Measurements from ENCODE around the gene C1QTNF8. TPM values are rescaled to one million over a fixed set of nuclear protein-coding genes. Genes with fewer than 3 reads are reported as not detected.

The C1QTNF8 gene
- total RNA-seq, 1 donor from 2014 or later: not detected

GRCh38 chr16:1098266-1098991 lies 2.4 kb upstream of the C1QTNF8 start:
- Histone ChIP-seq H3K27me3 (ENCODE audit: insufficient read depth, low read length) (peaks cover 8% of the 10 kb centered on the region), H4K20me1 (ENCODE audit: insufficient read depth, low read length) (no peaks in the 10 kb centered on the region), H3K4me2 (ENCODE audit: low read length) (no peak overlapping the region), H3K9me3 (ENCODE audit: insufficient read depth, low read depth, low read length) (no peaks in the 10 kb centered on the region), H2AFZ (ENCODE audit: low read depth, low read length) (no peak overlapping the region), H3K27ac (ENCODE audit: low read depth, low read length) (no peak overlapping the region), H3K79me2 (ENCODE audit: insufficient read depth, low read length) (no peaks in the 10 kb centered on the region), H3K4me1 (ENCODE audit: insufficient read depth, low read length) (peaks cover 2% of the 10 kb centered on the region), H3K4me3 (ENCODE audit: insufficient read depth, low read depth, low read length) (no peak overlapping the region), H3K36me3 (ENCODE audit: insufficient read depth, low read length) (no peaks in the 10 kb centered on the region), H3K9ac (ENCODE audit: low read length) (no peak overlapping the region)
- Mint-ChIP-seq H3K4me1 (ENCODE audit: low read depth, unreplicated experiment) (no peaks in the 10 kb centered on the region), H3K27ac (ENCODE audit: unreplicated experiment) (no peak overlapping the region), H3K4me3 (ENCODE audit: unreplicated experiment) (no peak overlapping the region), H3K36me3 (ENCODE audit: low read depth, unreplicated experiment) (no peaks in the 10 kb centered on the region), H3K9me3 (ENCODE audit: unreplicated experiment) (no peaks in the 10 kb centered on the region), H3K27me3 (ENCODE audit: low read depth, unreplicated experiment) (peaks cover 3% of the 10 kb centered on the region)
- no peak for FAIRE-seq
- no peak for DNase-seq (ENCODE audit: low read depth)
- TF ChIP-seq EZH2 (IDR thresholded peaks at IDR 0.05; ENCODE audit: insufficient read depth, low read length): no peak
- TF ChIP-seq, protein P1, sequence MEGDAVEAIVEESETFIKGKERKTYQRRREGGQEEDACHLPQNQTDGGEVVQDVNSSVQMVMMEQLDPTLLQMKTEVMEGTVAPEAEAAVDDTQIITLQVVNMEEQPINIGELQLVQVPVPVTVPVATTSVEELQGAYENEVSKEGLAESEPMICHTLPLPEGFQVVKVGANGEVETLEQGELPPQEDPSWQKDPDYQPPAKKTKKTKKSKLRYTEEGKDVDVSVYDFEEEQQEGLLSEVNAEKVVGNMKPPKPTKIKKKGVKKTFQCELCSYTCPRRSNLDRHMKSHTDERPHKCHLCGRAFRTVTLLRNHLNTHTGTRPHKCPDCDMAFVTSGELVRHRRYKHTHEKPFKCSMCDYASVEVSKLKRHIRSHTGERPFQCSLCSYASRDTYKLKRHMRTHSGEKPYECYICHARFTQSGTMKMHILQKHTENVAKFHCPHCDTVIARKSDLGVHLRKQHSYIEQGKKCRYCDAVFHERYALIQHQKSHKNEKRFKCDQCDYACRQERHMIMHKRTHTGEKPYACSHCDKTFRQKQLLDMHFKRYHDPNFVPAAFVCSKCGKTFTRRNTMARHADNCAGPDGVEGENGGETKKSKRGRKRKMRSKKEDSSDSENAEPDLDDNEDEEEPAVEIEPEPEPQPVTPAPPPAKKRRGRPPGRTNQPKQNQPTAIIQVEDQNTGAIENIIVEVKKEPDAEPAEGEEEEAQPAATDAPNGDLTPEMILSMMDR (IDR thresholded peaks at IDR 0.05; ENCODE audit: insufficient read depth, low read depth, low read length): no peak

DNA sequence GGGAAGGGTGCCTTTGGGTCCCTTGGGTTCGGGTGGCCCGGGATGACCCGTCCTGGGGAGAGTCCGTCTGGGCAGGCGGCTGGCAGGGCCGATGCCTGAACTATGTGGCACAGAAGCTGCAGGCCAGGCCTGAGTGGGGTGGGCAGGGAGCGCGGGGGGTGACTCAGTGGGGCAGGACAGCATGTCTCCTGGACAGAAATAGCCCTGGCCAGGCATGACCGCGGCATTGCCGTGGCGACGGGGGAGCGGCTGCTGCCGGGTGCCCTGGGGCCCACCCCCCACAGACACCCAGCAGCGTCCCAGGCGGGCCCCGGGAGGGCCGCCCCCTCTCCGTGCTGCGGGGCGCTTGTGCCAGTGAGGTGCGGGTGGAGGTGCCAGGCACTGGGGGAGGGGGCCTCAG lies 1.8 kb upstream of the C1QTNF8 start:
- no peak for FAIRE-seq
- H3K27ac Mint-ChIP-seq (ENCODE audit: unreplicated experiment): no peak overlapping the region

More for the DNA sequence above, 1.8 kb upstream of the C1QTNF8 start:
- H3K4me2 ChIP-seq (ENCODE audit: low read length): no peak overlapping the region
- no peaks in the 10 kb centered on the region for H3K79me2 ChIP-seq (ENCODE audit: insufficient read depth, low read length)
- H2AFZ ChIP-seq (ENCODE audit: low read depth, low read length): no peak overlapping the region
- no peak overlapping the region for H3K27ac ChIP-seq (ENCODE audit: low read depth, low read length)
- H3K4me1 ChIP-seq (ENCODE audit: insufficient read depth, low read length): no peaks in the 10 kb centered on the region
- no peak overlapping the region for H3K4me3 Mint-ChIP-seq (ENCODE audit: unreplicated experiment)
- DNase-seq (ENCODE audit: low read depth): no peak
- H3K9me3 ChIP-seq (ENCODE audit: insufficient read depth, low read depth, low read length): no peaks in the 10 kb centered on the region
- no peaks in the 10 kb centered on the region for H3K36me3 Mint-ChIP-seq (ENCODE audit: low read depth, unreplicated experiment)
- no peaks in the 10 kb centered on the region for H4K20me1 ChIP-seq (ENCODE audit: insufficient read depth, low read length)
- TF ChIP-seq, protein P1 (IDR thresholded peaks at IDR 0.05; ENCODE audit: insufficient read depth, low read depth, low read length): no peak
- TF ChIP-seq EZH2 (IDR thresholded peaks at IDR 0.05; ENCODE audit: insufficient read depth, low read length): no peak
- no peaks in the 10 kb centered on the region for H3K36me3 ChIP-seq (ENCODE audit: insufficient read depth, low read length)
- H3K4me3 ChIP-seq (ENCODE audit: insufficient read depth, low read depth, low read length): no peak overlapping the region
- H3K9ac ChIP-seq (ENCODE audit: low read length): no peak overlapping the region
- H3K27me3 Mint-ChIP-seq (ENCODE audit: low read depth, unreplicated experiment): peaks cover 3% of the 10 kb centered on the region
- H3K4me1 Mint-ChIP-seq (ENCODE audit: low read depth, unreplicated experiment): no peaks in the 10 kb centered on the region
- no peaks in the 10 kb centered on the region for H3K9me3 Mint-ChIP-seq (ENCODE audit: unreplicated experiment)
- peaks cover 8% of the 10 kb centered on the region for H3K27me3 ChIP-seq (ENCODE audit: insufficient read depth, low read length)

Measured in astrocyte (in vitro differentiated cells and primary cell).